Tibial nerve (tissue), 4 donors: Measurements from ENCODE around the gene SUGP2.

Experiments
- CTCF ChIP-seq, 5 experiments: fragments of 200-600 bp in 3 of 5; fragments of 450-650 bp in 2 of 5; sonication (generic) in 3 of 5; IDR thresholded peaks; one replicate each; pipeline ENCODE4 v1.5.1; 2016 to 2019; ENCODE audit warnings: antibody characterized with exemption in 5 of 5, mild to moderate bottlenecking in 3 of 5, moderate library complexity in 2 of 5
- EP300 ChIP-seq, 2 donors: sonication (generic); formaldehyde crosslinking; IDR thresholded peaks; one replicate each; pipeline ENCODE4 v1.6.1; 2017; ENCODE audit warnings: antibody characterized with exemption in 2 of 2, mild to moderate bottlenecking in 1 of 2
- POLR2A ChIP-seq, 2 donors: fragments of 450-650 bp; IDR thresholded peaks; one replicate each; pipeline ENCODE4 v1.6.1; 2017; ENCODE audit warnings: antibody characterized with exemption in 2 of 2, mild to moderate bottlenecking in 2 of 2, moderate library complexity in 2 of 2

GRCh38 chr19:19032420-19033175, 719 bp downstream of the SUGP2 start:
- TF ChIP-seq POLR2A (IDR thresholded peaks at IDR 0.05) (no peak), CTCF (IDR thresholded peaks at IDR 0.05) (no peak), EP300 (IDR thresholded peaks at IDR 0.05) (no peak)
